Measurements from ENCODE around the gene CADM3.

The CADM3 gene

DNA sequence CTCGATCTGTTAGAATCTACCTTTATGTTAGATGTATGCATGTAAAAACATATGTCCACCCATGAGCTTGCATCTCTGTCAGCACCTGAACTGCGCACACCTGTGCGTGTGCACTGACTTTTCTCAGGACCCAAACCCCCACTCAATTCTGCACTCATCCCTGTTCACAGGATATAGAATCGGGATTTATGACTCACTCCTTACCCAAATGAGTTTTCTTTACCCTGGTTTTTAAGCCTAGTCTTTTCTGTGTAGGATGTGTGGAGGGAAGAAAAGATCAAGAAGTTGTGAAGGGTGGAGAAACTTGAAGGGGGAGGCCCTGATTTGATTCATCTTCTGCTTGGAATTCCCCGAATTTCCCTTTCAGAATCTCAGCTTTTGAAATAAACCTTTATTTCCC, 35.7 kb downstream of the CADM3 start:
- no peak for DNase-seq

DNA sequence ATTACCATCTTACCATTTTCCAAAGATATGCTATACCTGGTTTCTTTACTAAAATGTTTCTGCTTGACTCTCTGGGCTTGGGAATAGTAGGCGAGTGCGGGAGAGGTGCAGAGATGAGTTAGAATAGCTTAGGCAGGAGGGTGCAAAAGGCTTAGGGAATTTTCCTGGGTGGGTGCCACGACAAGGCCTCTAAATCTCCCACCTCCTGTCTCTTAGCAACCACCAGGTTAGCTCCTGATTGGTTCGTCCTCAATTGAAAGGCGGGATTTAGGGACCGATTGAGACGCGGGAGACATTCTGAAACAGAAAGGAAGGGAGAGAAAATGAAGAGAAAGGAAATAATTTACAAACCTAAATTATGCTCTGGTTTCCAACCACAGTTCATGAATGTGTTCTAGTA, 36.4 kb downstream of the CADM3 start:
- DNase-seq = peak; percentile 24

DNA sequence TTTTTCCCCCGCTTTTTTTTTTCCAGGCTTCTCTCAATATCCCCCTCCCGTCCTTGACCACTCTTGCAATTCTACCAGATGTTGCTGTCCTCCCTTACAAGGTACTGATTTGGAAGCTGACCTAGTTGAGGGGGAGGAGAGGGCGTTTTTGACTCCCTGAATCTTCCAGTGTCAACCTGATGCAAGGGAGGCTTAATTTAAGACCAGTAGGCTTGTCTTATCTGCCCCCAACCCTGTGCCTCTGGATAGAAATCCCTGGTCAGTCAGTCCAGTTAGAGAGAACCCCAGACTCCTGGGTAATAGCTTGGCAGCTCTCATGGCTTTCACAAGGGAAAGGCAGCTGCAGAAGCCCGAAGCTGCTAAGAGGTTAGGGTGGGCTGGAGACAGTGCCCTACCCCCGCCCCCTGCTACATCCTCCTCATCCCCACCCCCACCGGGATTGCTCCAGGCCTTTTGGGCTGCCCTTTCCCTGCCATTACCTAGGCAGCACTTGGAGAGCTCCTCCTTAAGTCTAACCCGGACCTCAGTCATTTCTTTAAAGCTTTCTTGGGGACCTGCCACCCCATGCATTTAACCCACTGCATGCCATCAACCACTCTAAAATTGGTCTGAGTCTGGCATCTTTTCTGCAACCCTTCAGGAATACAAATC, 36.9 kb downstream of the CADM3 start:
- no peak for DNase-seq

DNA sequence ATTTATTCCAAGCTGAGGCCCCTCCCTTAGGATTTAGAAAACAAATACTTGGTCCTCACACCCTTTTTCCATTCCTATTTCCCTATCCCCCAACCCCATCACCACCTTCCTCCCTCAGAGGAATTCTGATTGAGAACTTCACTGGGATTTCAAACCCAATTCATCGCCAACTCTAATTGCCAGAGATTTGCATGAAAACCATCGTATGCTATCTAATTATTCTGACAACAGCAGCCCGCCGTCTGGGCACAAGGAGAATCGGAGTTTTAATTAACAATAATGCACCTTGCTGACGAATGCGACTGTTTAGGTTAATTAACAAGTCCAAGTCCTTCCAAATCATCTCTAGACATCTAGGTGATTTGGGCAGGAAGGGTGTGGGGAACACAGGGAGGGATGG, 37.6 kb downstream of the CADM3 start:
- no peak for DNase-seq

DNA sequence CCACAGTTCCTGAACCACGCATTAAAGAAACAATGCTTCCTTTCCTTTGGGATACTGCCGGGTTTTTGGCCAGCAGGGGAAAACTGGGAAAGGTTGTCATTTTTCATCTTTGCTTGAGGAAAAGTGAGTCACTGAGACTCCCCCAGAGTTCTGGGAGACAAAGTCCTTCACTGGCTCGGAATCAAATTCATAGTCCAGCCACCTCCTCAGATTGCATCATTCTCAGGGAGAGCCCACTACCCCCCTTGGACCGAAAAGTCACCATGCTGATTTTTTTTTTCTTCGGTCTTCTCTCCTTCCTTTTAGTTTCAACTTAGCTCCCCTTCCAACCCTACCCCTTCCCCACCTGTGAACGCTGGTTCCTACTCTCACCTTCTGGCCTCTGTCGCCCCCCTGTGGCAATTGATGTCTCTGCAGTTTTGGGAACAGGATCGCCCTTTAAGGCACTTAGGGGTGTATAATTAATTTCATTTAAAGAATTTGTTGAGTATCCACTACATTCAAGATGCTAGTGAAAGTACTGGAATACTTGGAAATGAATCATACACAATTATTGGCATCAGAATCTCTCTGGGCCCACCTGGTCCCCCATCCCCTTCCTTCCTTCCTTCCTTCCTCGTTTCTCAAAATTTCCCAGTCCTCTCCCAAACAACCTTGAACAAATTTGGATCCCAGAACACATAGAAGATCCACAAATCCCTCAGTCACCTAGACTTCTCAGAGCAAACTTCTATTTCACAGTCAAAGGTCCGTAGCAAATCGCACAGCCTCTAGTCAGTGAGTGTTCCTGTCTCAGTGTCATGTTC, 40.1 kb downstream of the CADM3 start:
- peak; percentile 30 for DNase-seq

DNA sequence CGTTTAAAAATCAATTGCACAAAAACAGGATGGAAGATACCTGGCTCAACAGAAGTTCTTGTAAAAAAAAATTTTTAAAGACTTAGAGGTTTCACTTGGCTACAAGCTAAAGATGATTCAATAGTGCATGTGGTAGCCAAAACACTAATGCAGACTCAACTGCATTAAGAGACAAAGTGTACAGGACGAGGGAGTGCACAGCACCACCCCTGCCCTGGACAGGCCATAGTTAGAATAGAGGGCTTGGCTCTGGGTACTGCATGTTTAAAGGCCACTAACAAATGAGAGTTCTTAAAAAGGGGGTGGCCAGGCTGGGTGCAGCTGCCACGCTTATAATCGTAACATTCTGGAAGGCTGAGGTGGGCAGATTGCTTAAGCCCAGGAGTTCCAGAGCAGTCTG, 41.2 kb downstream of the CADM3 start:
- no peak for DNase-seq

GRCh38 chr1:159214149-159214760, 42.8 kb downstream of the CADM3 start:
- peak; percentile 24 for DNase-seq

DNA sequence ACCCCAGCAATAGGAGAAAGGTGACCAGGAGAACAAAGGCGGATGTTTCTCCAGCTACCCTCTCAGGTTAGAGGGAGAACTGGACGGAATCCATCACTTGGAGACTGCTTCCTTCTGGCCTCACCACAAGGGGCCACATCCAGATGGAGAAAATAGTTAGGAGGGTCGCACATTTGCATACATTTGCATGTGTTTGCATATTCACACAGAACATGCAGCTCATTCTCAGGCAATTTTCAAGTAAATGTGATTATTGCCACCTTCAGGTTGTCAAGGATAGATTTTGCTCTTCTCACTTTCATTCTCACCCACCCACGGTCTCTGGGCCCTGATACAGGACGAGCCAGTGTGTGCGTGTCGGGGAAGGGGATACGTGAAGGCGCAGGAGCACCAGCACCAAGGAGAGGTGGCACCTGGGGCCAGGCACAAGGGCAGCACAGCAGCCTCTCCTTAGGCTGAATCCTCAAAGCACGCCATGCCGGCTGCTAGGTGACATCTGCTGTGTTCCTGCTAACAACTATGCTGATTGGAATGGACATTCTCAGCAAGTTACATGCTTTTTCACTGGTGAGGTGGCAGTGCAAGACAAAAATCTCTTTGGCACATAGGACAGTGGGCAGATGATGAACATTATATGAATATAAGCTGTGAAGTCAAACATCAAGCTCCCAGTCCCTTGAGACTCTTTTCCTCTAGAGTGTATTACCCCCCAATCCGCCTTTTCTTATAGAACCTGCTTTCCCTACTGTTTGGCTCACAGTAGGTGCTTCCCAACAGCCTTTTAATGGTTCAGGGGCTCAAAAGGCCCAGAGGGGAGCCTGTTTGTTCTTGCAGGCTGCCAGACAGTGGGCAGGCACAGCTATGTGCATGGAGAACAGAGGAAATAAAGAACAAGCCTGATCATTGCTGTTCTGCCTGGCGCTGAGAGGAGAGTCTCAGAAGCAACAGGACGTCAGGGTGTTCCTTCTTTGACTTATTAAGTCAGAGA, 47.5 kb downstream of the CADM3 start:
- DNase-seq = no peak

- no peak for DNase-seq
Measured at GRCh38 chr1:159222075-159222865, 50.9 kb downstream of the CADM3 start.

DNA sequence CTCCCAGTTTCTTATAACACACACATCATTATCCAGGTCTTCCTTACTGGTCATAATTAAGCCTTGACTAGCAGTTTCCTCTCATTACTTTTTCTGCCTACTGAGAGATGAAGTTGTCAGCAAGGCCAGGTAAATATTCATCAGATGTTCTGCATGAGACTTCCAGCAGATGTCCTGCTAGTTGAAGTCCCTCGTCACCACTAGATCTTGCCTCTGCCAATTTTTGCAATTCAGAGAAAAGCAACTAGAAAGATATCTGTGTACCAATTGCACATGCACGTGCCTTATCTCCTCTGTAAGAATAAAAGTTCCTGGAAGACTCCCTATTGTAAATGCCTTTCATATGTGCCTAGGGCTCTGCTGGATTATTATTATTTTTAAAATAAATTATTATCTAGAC, 51.6 kb downstream of the CADM3 start:
- no peak for DNase-seq

GRCh38 chr1:159228554-159228953, 57.1 kb downstream of the CADM3 start:
- DNase-seq = no peak

GRCh38 chr1:159229260-159229885, 58.0 kb downstream of the CADM3 start:
- no peak for DNase-seq

- no peak for DNase-seq
Measured at GRCh38 chr1:159229896-159230295, 58.5 kb downstream of the CADM3 start.

GRCh38 chr1:159239551-159240220, 68.3 kb downstream of the CADM3 start:
- DNase-seq = no peak

DNA sequence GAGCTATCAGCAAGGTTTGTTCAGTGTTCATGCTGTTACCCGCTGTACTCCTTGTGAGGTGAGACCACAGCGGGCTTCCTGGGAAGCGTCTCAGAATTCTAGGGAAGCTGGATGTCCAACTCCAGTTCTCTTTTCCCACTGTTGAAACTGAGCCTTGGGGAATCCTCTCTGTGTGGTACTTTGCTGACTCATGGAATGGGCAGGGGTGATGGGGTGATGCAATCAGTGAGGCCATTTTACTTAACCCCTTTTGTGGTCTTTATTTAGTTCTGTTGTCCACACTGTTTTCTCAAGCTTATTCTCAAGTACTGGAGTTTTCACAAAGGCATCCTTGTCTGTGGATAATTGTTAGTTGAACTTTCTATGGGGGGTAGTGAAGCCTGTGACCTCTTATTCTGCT, 75.9 kb downstream of the CADM3 start:
- DNase-seq = no peak

DNA sequence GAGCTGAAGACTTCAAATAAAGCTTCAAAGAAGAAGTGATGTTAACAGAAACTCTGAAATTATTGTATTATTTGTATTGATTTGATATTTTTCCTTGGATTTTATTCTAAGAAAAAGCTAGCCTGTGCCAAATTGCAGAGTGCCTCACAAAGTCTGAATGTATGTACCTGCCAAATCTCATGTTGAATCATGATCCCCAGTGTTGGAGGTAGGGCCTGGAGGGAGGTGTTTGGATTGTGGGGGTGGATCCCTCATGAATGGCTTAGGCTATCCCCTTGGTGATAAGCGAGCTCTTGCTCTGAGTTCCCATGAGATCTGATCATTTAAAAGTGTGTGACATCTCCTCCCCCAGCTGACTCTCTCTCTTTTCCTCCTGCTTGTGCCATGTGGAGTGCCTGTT, 76.9 kb downstream of the CADM3 start:
- no peak for DNase-seq

GRCh38 chr1:159250638-159251216, 79.3 kb downstream of the CADM3 start:
- no peak for DNase-seq
